Adipose tissue (tissue), 3 donors: ENCODE measurements around the gene MITF. TPM values are rescaled to one million over a fixed set of nuclear protein-coding genes. Genes with fewer than 3 reads are reported as not detected.
"Not testable (repeated sequence)": the region's sequence is repeated elsewhere in the genome, so short reads cannot be mapped to it uniquely, and the experiment has no call there.

Experiments
- H3K27ac ChIP-seq: one replicate; pipeline ENCODE4 v1.5.1; 2013; ENCODE audit warnings: low read depth, low read length
- WGBS, 3 donors: extraction: QIAGEN DNeasy Blood & Tissue Kit; methylation state at CpG; one replicate each; pipeline ENCODE4 v1.1.7; 2013; 5-methylcytosine and 5-hydroxymethylcytosine counted together
- polyA plus RNA-seq, 3 donors: library from polyadenylated mRNA; stranded (reverse); fragments of 200-250 nt; gene quantifications; one replicate each; pipeline ENCODE4 v1.2.3, GENCODE V29; 2013
- donor health status: healthy with polysubstance abuse.
- donor health status: Bipolar disorder and iron deficiency.
- donor health status: healthy.

The MITF gene
- polyA plus RNA-seq, 3 donors: 1.6 to 13.3 (median 7.3) TPM

- no peak overlapping the region for H3K27ac ChIP-seq
- WGBS, 3 donors: 76 to 78% (median 77%) methylated on average over 4 of the region's 4 CpGs
These were observed 140.9 kb downstream of the MITF start for GRCh38 chr3:69880069-69880640.

DNA sequence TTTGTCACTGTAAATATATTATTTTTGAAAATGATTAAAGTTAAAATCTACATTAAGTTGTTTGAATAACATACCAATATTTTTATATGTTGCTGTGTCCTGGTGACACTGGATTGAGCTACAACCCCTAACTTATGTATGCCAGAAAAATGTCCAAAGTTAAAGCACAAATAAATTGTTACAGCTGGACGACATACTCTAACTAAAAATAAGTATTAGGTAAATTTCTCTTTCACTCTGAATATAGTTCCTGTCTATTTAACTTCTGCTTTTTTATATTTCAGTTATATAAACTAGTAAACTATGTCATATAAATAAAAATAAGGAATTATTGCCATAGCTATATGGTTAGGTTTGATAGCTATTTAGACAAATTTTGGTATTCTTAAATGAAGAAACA, 141.8 kb downstream of the MITF start:
- no peak overlapping the region for H3K27ac ChIP-seq
- 33 to 40% (median 36%) methylated on average over 1 of the region's 1 CpG for WGBS, 3 donors

DNA sequence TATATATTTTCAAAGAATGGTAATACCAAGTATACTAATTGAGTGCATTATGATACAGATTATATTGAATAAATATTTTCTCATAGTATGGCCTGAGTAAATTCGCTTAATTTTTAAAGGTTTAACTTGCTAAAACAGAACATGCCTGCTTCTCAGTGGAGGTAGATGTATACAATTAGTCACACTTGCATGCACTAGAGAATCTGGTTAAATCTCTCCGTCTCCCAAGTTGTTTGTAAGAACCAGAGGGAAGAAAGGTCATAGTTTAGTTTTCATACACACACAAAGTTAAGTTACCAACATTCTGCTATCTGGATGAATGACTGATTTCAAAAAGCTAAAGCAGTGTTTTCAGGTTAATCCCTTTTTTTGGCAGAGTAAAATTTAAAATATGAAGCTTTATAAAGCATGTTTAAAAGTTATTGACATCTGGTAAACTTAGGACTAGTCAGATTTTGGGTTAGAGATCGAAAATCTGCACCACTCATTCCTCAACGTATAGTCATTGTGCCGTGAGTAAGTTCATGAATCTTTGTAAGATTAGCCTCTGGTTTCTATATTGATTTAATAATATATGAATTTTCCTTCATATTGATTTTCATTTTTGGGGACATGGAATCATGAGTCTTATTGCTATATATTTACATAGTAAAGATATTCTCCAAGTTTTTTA, 142.6 kb downstream of the MITF start:
- 93 to 95% (median 94%) methylated on average over 5 of the region's 5 CpGs for WGBS, 3 donors
- H3K27ac ChIP-seq: no peak overlapping the region

GRCh38 chr3:69882560-69882959, 143.3 kb downstream of the MITF start:
- WGBS, 3 donors: 79 to 86% (median 85%) methylated on average over 4 of the region's 4 CpGs
- no peak overlapping the region for H3K27ac ChIP-seq

GRCh38 chr3:69888040-69888942, 149.0 kb downstream of the MITF start:
- no peak overlapping the region for H3K27ac ChIP-seq
- WGBS, 3 donors: 78 to 85% (median 84%) methylated on average over 13 of the region's 13 CpGs

GRCh38 chr3:69888943-69889315, 149.7 kb downstream of the MITF start:
- no peak overlapping the region for H3K27ac ChIP-seq
- 84 to 91% (median 86%) methylated on average over 3 of the region's 3 CpGs for WGBS, 3 donors

- H3K27ac ChIP-seq: no peak overlapping the region
- 90 to 97% (median 95%) methylated on average over 4 of the region's 4 CpGs for WGBS, 3 donors
These were observed 150.8 kb downstream of the MITF start for GRCh38 chr3:69890084-69890483.

DNA sequence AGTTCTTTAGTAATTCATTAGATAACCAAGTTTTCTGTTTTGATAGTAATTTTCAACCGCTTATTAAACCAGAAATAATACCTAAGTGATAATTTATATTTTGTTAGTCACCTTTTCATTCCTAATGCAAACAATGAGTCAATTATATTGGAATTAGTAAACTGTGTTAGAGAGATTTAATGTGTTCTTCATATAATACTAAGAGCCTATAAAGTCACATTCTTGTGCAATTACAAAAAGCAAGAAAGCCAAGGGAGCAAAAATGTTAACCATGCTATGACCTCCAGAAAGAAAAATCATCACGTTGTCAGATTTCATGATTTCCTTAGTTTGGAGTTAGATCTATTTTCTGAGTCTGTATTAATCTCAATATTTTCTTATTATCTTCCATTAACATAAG, 151.4 kb downstream of the MITF start:
- 83 to 93% (median 85%) methylated on average over 2 of the region's 2 CpGs for WGBS, 3 donors
- H3K27ac ChIP-seq: no peak overlapping the region

GRCh38 chr3:69892706-69893105, 153.4 kb downstream of the MITF start:
- 85 to 96% (median 92%) methylated on average over 4 of the region's 4 CpGs for WGBS, 3 donors
- H3K27ac ChIP-seq: no peak overlapping the region

DNA sequence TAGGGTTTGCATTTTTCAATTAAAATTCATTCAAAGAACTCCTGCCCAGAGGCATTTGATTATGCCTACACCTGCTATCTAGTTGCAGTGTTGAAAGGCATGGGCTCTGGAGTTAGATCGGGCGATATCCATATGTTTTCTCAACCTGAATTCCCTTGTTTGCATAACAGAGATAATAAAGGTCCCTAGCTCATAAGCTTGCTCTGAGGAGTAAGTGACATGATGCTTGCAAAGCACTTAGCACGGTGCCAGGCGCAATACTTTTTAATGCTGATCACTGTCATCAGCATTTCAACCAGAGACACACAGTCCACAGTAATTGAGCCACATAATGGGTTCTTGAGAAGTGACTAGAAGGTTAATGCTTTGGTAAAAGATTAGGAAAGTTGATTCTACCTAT, 154.0 kb downstream of the MITF start:
- 62 to 86% (median 83%) methylated on average over 4 of the region's 4 CpGs for WGBS, 3 donors

DNA sequence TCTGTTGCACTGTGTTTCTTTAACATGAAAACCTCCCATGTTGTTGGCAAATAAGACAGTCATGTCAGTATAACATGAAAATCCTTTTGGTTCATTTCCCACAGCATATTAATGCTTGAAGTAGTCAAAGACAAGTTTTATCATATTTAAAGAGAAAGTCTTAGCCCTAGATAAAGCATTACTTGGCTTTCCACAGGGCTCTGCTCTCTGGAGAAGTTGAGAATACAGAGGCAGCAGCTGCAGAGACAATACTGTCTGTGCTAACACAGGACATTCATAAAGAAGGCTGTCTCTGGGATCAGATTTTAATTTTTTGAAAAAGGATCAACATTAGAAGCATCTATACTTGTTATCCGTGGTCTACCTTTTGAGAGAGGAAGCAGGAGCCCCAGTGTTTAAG, 156.8 kb downstream of the MITF start:
- H3K27ac ChIP-seq: no peak overlapping the region
- WGBS, 3 donors: 70 to 82% (median 75%) methylated on average over 1 of the region's 1 CpG

More for the DNA sequence above, 154.0 kb downstream of the MITF start:
- H3K27ac ChIP-seq: no peak overlapping the region

GRCh38 chr3:69900331-69900730, 161.1 kb downstream of the MITF start:
- WGBS, 3 donors: 74 to 80% (median 79%) methylated on average over 1 of the region's 1 CpG
- H3K27ac ChIP-seq: no peak overlapping the region

DNA sequence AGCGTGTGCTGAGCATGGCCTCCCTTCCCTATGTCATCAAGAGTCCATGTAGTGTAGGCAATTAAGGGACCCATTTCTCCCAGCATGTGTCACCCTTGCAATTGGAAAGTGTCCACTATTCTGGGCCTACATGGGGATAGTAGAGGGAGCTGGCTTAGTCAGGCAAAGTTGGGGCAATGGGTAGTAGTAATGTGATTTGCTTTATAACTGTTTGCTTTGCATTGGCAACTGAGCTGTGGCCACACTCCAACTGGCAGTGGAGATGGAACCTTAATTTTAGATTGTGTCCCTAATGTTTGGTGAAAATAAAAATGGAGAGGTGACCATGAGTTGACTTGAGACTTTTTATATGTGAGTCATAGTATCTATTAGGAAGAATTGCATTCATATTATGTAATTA, 162.5 kb downstream of the MITF start:
- H3K27ac ChIP-seq: no peak overlapping the region
- WGBS, 3 donors: 96 to 100% (median 97%) methylated on average over 1 of the region's 1 CpG

DNA sequence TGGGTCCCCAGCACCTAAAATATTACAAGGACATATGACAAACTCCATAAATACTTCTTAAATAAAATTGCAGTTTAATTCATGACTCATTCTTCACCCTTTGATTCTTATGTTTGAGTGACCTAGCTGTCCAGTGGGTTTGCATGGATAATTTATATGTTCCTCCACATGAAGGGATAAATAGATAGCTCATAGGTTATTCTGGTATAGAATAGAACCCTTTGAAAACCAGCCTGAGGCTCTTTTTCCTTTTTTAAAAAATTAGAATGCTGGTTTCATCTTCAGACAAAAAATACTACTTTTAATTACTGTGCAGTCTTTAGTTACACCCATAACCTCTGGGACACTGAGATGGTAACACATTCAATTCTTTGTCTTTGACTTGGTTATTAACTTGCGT, 163.1 kb downstream of the MITF start:
- no peak overlapping the region for H3K27ac ChIP-seq
- WGBS, 3 donors: 87 to 97% (median 92%) methylated on average over 1 of the region's 1 CpG

- H3K27ac ChIP-seq: no peak overlapping the region
- 94 to 97% (median 95%) methylated on average over 2 of the region's 2 CpGs for WGBS, 3 donors
These were observed 167.2 kb downstream of the MITF start for GRCh38 chr3:69906351-69906966.

- H3K27ac ChIP-seq: no peak overlapping the region
- WGBS, 3 donors: 64 to 86% (median 75%) methylated on average over 1 of the region's 1 CpG
These were observed 168.3 kb downstream of the MITF start for GRCh38 chr3:69907554-69907953.

DNA sequence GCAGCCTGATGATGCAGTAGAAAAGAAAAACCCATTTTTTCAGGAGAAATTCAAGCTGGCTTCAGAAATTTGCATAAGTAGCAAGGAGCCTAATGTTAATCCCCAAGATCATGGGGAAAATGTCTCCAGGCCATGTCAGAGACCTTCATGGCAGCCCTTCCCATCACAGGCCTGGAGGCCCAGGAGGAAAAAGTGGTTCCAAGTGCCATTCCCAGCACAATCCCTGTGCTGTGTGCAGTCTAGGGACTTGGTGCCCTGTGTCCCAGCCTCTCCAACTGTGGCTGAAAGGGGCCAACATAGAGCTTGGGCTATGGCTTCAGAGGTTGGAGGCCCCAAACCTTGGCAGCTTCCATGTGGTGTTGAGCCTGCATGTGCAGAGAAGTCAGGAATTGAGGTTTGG, 170.6 kb downstream of the MITF start:
- not testable (repeated sequence) for H3K27ac ChIP-seq

DNA sequence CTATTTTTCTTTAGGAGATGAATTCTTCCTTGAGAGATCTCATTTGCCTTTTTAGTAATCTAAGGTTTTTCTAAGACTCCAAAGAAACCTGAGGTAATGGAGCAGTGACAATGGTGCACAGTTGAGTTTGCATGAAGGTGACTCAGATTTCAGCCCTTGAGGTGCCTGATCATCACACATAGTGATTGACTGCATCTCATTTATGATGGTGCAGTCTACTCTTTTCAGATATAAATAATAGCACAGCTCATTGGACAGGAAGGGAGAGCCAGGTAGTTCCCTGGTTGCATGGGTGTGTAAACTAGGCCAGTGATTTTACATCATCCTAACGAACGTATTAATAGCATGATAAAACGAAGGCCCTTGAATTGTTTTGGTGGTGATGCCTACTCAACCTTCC, 174.2 kb downstream of the MITF start:
- WGBS, 3 donors: 92 to 97% (median 96%) methylated on average over 3 of the region's 3 CpGs

DNA sequence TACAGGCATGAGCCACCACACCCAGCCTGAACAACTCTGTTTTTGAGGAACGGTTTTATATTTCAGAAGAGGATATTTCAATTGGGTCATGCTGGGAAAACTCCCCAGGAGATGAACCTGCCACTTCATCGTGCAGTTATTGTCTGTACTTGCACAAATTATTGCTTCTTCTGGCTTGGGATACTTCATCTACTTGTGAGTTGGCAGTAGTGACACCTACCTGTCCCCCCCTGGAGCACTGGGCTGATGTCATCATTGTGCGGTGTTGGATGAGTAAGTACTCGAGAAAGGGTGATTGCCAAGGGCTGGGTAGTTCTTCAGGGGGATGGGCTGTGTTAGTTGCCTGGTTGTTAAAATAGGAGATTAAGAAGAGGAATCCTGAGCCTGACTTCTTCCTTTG, 175.1 kb downstream of the MITF start:
- 89 to 96% (median 90%) methylated on average over 4 of the region's 4 CpGs for WGBS, 3 donors
- no peak overlapping the region for H3K27ac ChIP-seq

More for the DNA sequence above, 174.2 kb downstream of the MITF start:
- H3K27ac ChIP-seq: no peak overlapping the region
